H9 (cell line): ENCODE measurements around the gene TRIM54. TPM values are rescaled to one million over a fixed set of nuclear protein-coding genes. Genes with fewer than 3 reads are reported as not detected.
"Not testable (repeated sequence)": the region's sequence is repeated elsewhere in the genome, so short reads cannot be mapped to it uniquely, and the experiment has no call there.

Source experiments
- DNase-seq: peaks from one replicate; pipeline ENCODE4 v3.0.0-alpha.2; 2017
- H2AFZ ChIP-seq: one replicate; pipeline ENCODE4 v1.6.1; 2013; ENCODE audit warnings: mild to moderate bottlenecking, low read length, control low read depth, moderate library complexity
- H2AK5ac ChIP-seq: 2 replicates; pipeline ENCODE4 v1.6.1; 2013; ENCODE audit warnings: low read length, control low read depth, mixed read lengths; ENCODE audit not compliant: insufficient read length
- H2BK120ac ChIP-seq: one replicate; pipeline ENCODE4 v1.6.1; 2013; ENCODE audit warnings: low read depth, mild to moderate bottlenecking, low read length, control low read depth, inconsistent platforms; ENCODE audit not compliant: poor library complexity, severe bottlenecking
- H2BK12ac ChIP-seq: 2 replicates; pipeline ENCODE4 v1.6.1; 2013; ENCODE audit warnings: low read length, control low read depth, mixed read lengths, low read depth; ENCODE audit not compliant: insufficient read length
- H2BK15ac ChIP-seq: 2 replicates; pipeline ENCODE4 v1.6.1; 2013; ENCODE audit warnings: low read depth, low read length, control low read depth
- H2BK20ac ChIP-seq: one replicate; pipeline ENCODE4 v1.6.1; 2013; ENCODE audit warnings: low read depth, mild to moderate bottlenecking, low read length, control low read depth, inconsistent platforms; ENCODE audit not compliant: poor library complexity, severe bottlenecking
- H2BK5ac ChIP-seq: 2 replicates; pipeline ENCODE4 v1.6.1; 2013; ENCODE audit warnings: low read length, control low read depth, mixed read lengths; ENCODE audit not compliant: insufficient read length
- H3K14ac ChIP-seq: 2 replicates; pipeline ENCODE4 v1.6.1; 2013; ENCODE audit warnings: low read length, control low read depth; ENCODE audit not compliant: insufficient read depth
- H3K18ac ChIP-seq: 2 replicates; pipeline ENCODE4 v1.6.1; 2013; ENCODE audit warnings: low read depth, mild to moderate bottlenecking, mixed read lengths, low read length, control low read depth; ENCODE audit not compliant: insufficient read length
- H3K23ac ChIP-seq: 2 replicates; pipeline ENCODE4 v1.6.1; 2013; ENCODE audit warnings: low read length, control low read depth, mixed read lengths, low read depth; ENCODE audit not compliant: insufficient read length
- H3K23me2 ChIP-seq: 2 replicates; pipeline ENCODE4 v1.6.1; 2013; ENCODE audit warnings: low read depth, mild to moderate bottlenecking, mixed read lengths, low read length, control low read depth; ENCODE audit not compliant: insufficient read length, poor library complexity, severe bottlenecking
- H3K27ac ChIP-seq: 2 replicates; pipeline ENCODE4 v1.5.1; 2013; ENCODE audit warnings: low read length, control low read depth, mixed read lengths, low read depth; ENCODE audit not compliant: insufficient read length
- H3K27me3 ChIP-seq: 2 replicates; pipeline ENCODE4 v1.6.1; 2013; ENCODE audit warnings: low read length, control low read depth, inconsistent platforms; ENCODE audit not compliant: insufficient read depth
- H3K4ac ChIP-seq: 2 replicates; pipeline ENCODE4 v1.6.1; 2013; ENCODE audit warnings: low read depth, mild to moderate bottlenecking, control low read depth, inconsistent platforms, low read length, moderate library complexity
- H3K4me1 ChIP-seq: 2 replicates; pipeline ENCODE4 v1.6.1; 2013; ENCODE audit warnings: low read length, control low read depth, inconsistent platforms; ENCODE audit not compliant: insufficient read depth
- H3K4me2 ChIP-seq: 2 replicates; pipeline ENCODE4 v1.6.1; 2013; ENCODE audit warnings: low read length, control low read depth, mixed read lengths; ENCODE audit not compliant: insufficient read length, insufficient read depth
- H3K56ac ChIP-seq: 2 replicates; pipeline ENCODE4 v1.6.1; 2013; ENCODE audit warnings: low read depth, mild to moderate bottlenecking, mixed read lengths, low read length, control low read depth; ENCODE audit not compliant: insufficient read length
- H3K79me1 ChIP-seq: 2 replicates; pipeline ENCODE4 v1.6.1; 2013; ENCODE audit warnings: low read depth, mild to moderate bottlenecking, moderate library complexity, low read length, control low read depth, inconsistent platforms; ENCODE audit not compliant: insufficient read depth, poor library complexity, severe bottlenecking
- H3K79me2 ChIP-seq: 2 replicates; pipeline ENCODE4 v1.6.1; 2013; ENCODE audit warnings: low read length, control low read depth, inconsistent platforms; ENCODE audit not compliant: insufficient read depth
- H3K9ac ChIP-seq: 2 replicates; pipeline ENCODE4 v1.6.1; 2013; ENCODE audit warnings: low read length, control low read depth, mixed read lengths; ENCODE audit not compliant: insufficient read length; ENCODE audit errors: extremely low read depth
- H3K9me3 ChIP-seq: one replicate; pipeline ENCODE4 v1.6.1; 2013; ENCODE audit warnings: low read depth, low read length, inconsistent platforms; ENCODE audit not compliant: control insufficient read depth
- H3T11ph ChIP-seq: one replicate; pipeline ENCODE4 v1.6.1; 2013; ENCODE audit warnings: mild to moderate bottlenecking, low read length, control low read depth, inconsistent platforms
- H4K20me1 ChIP-seq: one replicate; pipeline ENCODE4 v1.6.1; 2013; ENCODE audit not compliant: control insufficient read depth, insufficient read length, insufficient read depth
- H4K5ac ChIP-seq: 2 replicates; pipeline ENCODE4 v1.6.1; 2013; ENCODE audit warnings: low read depth, mild to moderate bottlenecking, mixed read lengths, low read length, control low read depth; ENCODE audit not compliant: insufficient read length
- H4K8ac ChIP-seq: replicated peaks from 2 replicates; pipeline ENCODE4 v1.6.1; 2013; ENCODE audit warnings: low read length, control low read depth, mixed read lengths, low read depth; ENCODE audit not compliant: insufficient read length
- H4K91ac ChIP-seq: 2 replicates; pipeline ENCODE4 v1.6.1; 2013; ENCODE audit warnings: low read depth, mild to moderate bottlenecking, moderate library complexity, mixed read lengths, low read length, control low read depth; ENCODE audit not compliant: insufficient read length
- H3K27ac Mint-ChIP-seq, 3 experiments: 2 replicates in 2 of 3; 3 replicates in 1 of 3; pipeline ENCODE4 v1.8.0; 2020 to 2021; ENCODE audit warnings: mixed read lengths in 3 of 3, mild to moderate bottlenecking in 1 of 3, moderate library complexity in 1 of 3
- H3K27me3 Mint-ChIP-seq: 2 replicates; pipeline ENCODE4 v1.8.0; 2021; ENCODE audit warnings: low read depth, mild to moderate bottlenecking, moderate library complexity, mixed read lengths
- H3K36me3 Mint-ChIP-seq, 3 experiments: 2 replicates in 2 of 3; 3 replicates in 1 of 3; pipeline ENCODE4 v1.8.0; 2020 to 2021; ENCODE audit warnings: low read depth in 3 of 3, mixed read lengths in 3 of 3; ENCODE audit not compliant: insufficient read depth in 1 of 3
- H3K4me1 Mint-ChIP-seq, 2 experiments: 2 replicates each; pipeline ENCODE4 v1.8.0; 2020; ENCODE audit warnings: mixed read lengths in 2 of 2
- H3K4me3 Mint-ChIP-seq, 2 experiments: 2 replicates in 1 of 2; 3 replicates in 1 of 2; pipeline ENCODE4 v1.8.0; 2020 to 2021; ENCODE audit warnings: mild to moderate bottlenecking in 2 of 2, mixed read lengths in 2 of 2, moderate library complexity in 1 of 2
- H3K9me3 Mint-ChIP-seq, 2 experiments: 2 replicates in 1 of 2; 3 replicates in 1 of 2; pipeline ENCODE4 v1.8.0; 2020; ENCODE audit warnings: mild to moderate bottlenecking in 2 of 2, mixed read lengths in 2 of 2, moderate library complexity in 1 of 2
- CTCF ChIP-seq: fragments of 200-600 bp; sonication (generic); conservative IDR thresholded peaks from 3 replicates; pipeline ENCODE4 v1.8.0; 2021; ENCODE audit warnings: antibody characterized with exemption, mild to moderate bottlenecking
- WGBS: extraction: QIAGEN DNeasy Blood & Tissue Kit; methylation state at CpG from one replicate; pipeline ENCODE4 v1.1.7; 2013; ENCODE audit warnings: missing lambda C conversion rate, low lambda C conversion rate, mixed read lengths; ENCODE audit not compliant: insufficient read length; ENCODE audit errors: extremely low coverage; 5-methylcytosine and 5-hydroxymethylcytosine counted together
- total RNA-seq: library from RNA; stranded (reverse); gene quantifications from 2 replicates; pipeline ENCODE4 v1.2.1, GENCODE V29; 2021

TRIM54 gene
- total RNA-seq, 1 experiment from 2014 or later: 5.0 TPM

- Mint-ChIP-seq H3K4me3 (peak overlapping the region in 1 of 2 experiments; percentile 49; a peak in 2 of 5 replicates), H3K4me1 (peaks cover 24 to 29% of the 10 kb centered on the region in 2 experiments), H3K27me3 (peaks cover 19% of the 10 kb centered on the region), H3K9me3 (peaks cover 0 to 2% of the 10 kb centered on the region in 2 experiments; a peak in 3 of 5 replicates), H3K36me3 (no peaks in the 10 kb centered on the region; a peak in 2 of 7 replicates), H3K27ac (no peak overlapping the region)
- no peak overlapping the region for H3K18ac ChIP-seq
- H3K4me1 ChIP-seq: no peaks in the 10 kb centered on the region; the same call in 1 of the 2 replicates
- H2BK120ac ChIP-seq: no peak overlapping the region
- H3K27ac ChIP-seq: no peak overlapping the region
- H3K9ac ChIP-seq: no peak overlapping the region
- no peak overlapping the region for H2BK5ac ChIP-seq
- no peak overlapping the region for H3K14ac ChIP-seq
- H3K56ac ChIP-seq: no peak overlapping the region
- no peak overlapping the region for H2BK15ac ChIP-seq
- no peak overlapping the region for H3K23ac ChIP-seq
- no peak overlapping the region for H4K5ac ChIP-seq
- H3K79me2 ChIP-seq: no peaks in the 10 kb centered on the region
- no peak overlapping the region for H4K91ac ChIP-seq
- H3K4me2 ChIP-seq: peak overlapping the region; percentile 44
- peaks cover 40% of the 10 kb centered on the region; the same call in 1 of the 2 replicates for H3K27me3 ChIP-seq
- H3K9me3 ChIP-seq: no peaks in the 10 kb centered on the region
- no peak overlapping the region for H2BK12ac ChIP-seq
- no peak overlapping the region for H2AK5ac ChIP-seq
- H4K8ac ChIP-seq: no peak overlapping the region
- H3K23me2 ChIP-seq: peaks cover 20% of the 10 kb centered on the region
- DNase-seq: no peak
- H3T11ph ChIP-seq: no peak overlapping the region
- no peak overlapping the region for H2BK20ac ChIP-seq
- no peaks in the 10 kb centered on the region for H3K79me1 ChIP-seq
- TF ChIP-seq CTCF: no peak
- no peak overlapping the region for H3K4ac ChIP-seq
- no peak overlapping the region for H2AFZ ChIP-seq
- no peaks in the 10 kb centered on the region for H4K20me1 ChIP-seq
These were observed 16.7 kb upstream of the TRIM54 start for GRCh38 chr2:27265536-27265870.

- not testable (repeated sequence) for H4K20me1 ChIP-seq, H3K9me3 Mint-ChIP-seq, H2BK5ac ChIP-seq, H3K79me1 ChIP-seq, H3K36me3 Mint-ChIP-seq, H3K56ac ChIP-seq, H3K27ac Mint-ChIP-seq, H3K18ac ChIP-seq, H3K9me3 ChIP-seq, H3K14ac ChIP-seq, DNase-seq, H2AFZ ChIP-seq, H3K4ac ChIP-seq, H2AK5ac ChIP-seq, H3K4me1 ChIP-seq, H3K4me2 ChIP-seq, H3K4me3 Mint-ChIP-seq, H3K23me2 ChIP-seq, H3K79me2 ChIP-seq, H3K27ac ChIP-seq, H2BK20ac ChIP-seq, H3T11ph ChIP-seq, H2BK12ac ChIP-seq, H3K9ac ChIP-seq, H4K8ac ChIP-seq, H4K5ac ChIP-seq, H2BK15ac ChIP-seq, H3K23ac ChIP-seq, H4K91ac ChIP-seq, H2BK120ac ChIP-seq
- peaks cover 24% of the 10 kb centered on the region; the same call in 1 of the 2 replicates for H3K27me3 ChIP-seq
- Mint-ChIP-seq H3K4me1 (peaks cover 14% of the 10 kb centered on the region in 2 experiments), H3K27me3 (peaks cover 10% of the 10 kb centered on the region)
- no CpG with 5 or more reads among the region's 13 CpGs for WGBS
These were observed 13.9 kb upstream of the TRIM54 start for GRCh38 chr2:27268296-27268695.
